ENCODE results near the gene MALT1. TPM values are rescaled to one million over a fixed set of nuclear protein-coding genes. Genes with fewer than 3 reads are reported as not detected.

The MALT1 gene
- total RNA-seq, 1 experiment from 2014 or later = 34.0 TPM

DNA sequence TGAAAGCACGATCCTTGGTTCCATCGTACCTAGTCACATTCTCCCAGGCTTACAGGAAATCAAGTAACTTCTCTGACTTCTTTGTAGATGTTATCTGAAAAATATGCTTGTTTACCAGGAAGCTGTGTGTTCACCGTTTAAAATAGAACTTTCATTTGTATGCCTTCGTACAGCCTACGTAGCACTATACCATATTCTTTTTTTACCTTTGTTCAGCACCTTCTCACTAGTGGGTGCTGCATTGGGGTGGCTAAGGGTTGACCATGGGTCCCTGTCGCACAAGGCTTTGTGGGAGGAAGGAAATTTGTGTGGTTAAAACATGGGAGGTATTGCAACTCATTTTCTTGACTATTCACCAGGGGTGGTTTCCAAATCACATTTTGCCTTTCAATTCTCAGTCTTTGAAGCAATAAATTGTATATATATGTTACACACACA is 16.6 kb downstream of the MALT1 start:
- CTCF ChIA-PET = no interaction called here

DNA sequence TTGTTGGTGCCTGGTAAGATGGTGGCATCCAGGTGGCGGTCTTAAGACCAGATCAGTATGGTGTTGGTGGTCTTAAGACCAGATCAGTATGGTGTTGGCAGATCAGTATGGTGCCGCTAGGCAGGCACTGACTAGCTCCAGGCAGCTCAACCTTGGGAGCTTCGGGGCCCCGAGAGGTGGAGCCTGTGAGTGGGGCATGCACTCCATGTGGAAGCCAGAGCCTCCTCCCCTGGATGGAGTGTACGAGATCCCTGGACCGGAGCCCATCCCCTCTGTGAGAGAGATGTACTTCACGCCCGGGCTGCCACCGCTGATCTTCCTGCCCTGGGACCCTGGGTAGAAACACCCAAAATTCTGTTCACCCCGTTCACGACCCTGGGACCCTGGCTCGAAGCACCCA is 19.0 kb downstream of the MALT1 start:
- POLR2A ChIA-PET = no interaction called here

More for the DNA sequence above, 16.6 kb downstream of the MALT1 start:
- POLR2A ChIA-PET = no interaction called here
- Histone ChIP-seq H3K36me3 (ENCODE audit: control insufficient read depth, insufficient read depth, low read length) (no peaks in the 10 kb centered on the region; the same call in 1 of the 2 replicates), H3K9me3 (ENCODE audit: control insufficient read depth, insufficient read depth, low read depth, low read length) (no peaks in the 10 kb centered on the region), H3K4me1 (ENCODE audit: control insufficient read depth, insufficient read depth, low read length) (no peaks in the 10 kb centered on the region), H3K27ac (ENCODE audit: low read length) (no peak overlapping the region), H3K27me3 (ENCODE audit: control insufficient read depth, insufficient read depth, low read length) (no peaks in the 10 kb centered on the region), H3K4me3 (ENCODE audit: low read depth in 2 of 2, low read length in 2 of 2) (no peak overlapping the region)
- DNase-seq (ENCODE audit: low read depth, low spot score) (no peak), ATAC-seq (no peak)
- intact Hi-C loops (cut with micrococcal nuclease; ENCODE audit: unreplicated experiment) (no loop called here), in situ Hi-C loops (cut with HindIII; ENCODE audit: low pct_unique_long_range_greater_than_20kb, low sequenced_read_pairs) (no loop called here)
- no peak for TF ChIP-seq POLR2AphosphoS5 (IDR thresholded peaks at IDR 0.05; ENCODE audit: low read depth, low read length)
- TF ChIP-seq, protein P1, sequence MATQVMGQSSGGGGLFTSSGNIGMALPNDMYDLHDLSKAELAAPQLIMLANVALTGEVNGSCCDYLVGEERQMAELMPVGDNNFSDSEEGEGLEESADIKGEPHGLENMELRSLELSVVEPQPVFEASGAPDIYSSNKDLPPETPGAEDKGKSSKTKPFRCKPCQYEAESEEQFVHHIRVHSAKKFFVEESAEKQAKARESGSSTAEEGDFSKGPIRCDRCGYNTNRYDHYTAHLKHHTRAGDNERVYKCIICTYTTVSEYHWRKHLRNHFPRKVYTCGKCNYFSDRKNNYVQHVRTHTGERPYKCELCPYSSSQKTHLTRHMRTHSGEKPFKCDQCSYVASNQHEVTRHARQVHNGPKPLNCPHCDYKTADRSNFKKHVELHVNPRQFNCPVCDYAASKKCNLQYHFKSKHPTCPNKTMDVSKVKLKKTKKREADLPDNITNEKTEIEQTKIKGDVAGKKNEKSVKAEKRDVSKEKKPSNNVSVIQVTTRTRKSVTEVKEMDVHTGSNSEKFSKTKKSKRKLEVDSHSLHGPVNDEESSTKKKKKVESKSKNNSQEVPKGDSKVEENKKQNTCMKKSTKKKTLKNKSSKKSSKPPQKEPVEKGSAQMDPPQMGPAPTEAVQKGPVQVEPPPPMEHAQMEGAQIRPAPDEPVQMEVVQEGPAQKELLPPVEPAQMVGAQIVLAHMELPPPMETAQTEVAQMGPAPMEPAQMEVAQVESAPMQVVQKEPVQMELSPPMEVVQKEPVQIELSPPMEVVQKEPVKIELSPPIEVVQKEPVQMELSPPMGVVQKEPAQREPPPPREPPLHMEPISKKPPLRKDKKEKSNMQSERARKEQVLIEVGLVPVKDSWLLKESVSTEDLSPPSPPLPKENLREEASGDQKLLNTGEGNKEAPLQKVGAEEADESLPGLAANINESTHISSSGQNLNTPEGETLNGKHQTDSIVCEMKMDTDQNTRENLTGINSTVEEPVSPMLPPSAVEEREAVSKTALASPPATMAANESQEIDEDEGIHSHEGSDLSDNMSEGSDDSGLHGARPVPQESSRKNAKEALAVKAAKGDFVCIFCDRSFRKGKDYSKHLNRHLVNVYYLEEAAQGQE (IDR thresholded peaks at IDR 0.05; ENCODE audit: insufficient read depth in 1 of 2, low read depth in 2 of 2, low read length in 1 of 2) = no peak
- TF ChIP-seq SIN3A (IDR thresholded peaks at IDR 0.05; ENCODE audit: borderline replicate concordance, insufficient read depth, low read depth, low read length) = no peak
- TF ChIP-seq, protein P2, sequence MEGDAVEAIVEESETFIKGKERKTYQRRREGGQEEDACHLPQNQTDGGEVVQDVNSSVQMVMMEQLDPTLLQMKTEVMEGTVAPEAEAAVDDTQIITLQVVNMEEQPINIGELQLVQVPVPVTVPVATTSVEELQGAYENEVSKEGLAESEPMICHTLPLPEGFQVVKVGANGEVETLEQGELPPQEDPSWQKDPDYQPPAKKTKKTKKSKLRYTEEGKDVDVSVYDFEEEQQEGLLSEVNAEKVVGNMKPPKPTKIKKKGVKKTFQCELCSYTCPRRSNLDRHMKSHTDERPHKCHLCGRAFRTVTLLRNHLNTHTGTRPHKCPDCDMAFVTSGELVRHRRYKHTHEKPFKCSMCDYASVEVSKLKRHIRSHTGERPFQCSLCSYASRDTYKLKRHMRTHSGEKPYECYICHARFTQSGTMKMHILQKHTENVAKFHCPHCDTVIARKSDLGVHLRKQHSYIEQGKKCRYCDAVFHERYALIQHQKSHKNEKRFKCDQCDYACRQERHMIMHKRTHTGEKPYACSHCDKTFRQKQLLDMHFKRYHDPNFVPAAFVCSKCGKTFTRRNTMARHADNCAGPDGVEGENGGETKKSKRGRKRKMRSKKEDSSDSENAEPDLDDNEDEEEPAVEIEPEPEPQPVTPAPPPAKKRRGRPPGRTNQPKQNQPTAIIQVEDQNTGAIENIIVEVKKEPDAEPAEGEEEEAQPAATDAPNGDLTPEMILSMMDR (IDR thresholded peaks at IDR 0.05) = no peak
- TF ChIP-seq TCF7L2 (IDR thresholded peaks at IDR 0.05; ENCODE audit: low read depth, low read length) = no peak
- no TSS peak for BruUV-seq (replicated peaks)

More for the DNA sequence above, 19.0 kb downstream of the MALT1 start:
- Histone ChIP-seq H3K4me3 (ENCODE audit: low read depth in 2 of 2, low read length in 2 of 2) (no peak overlapping the region), H3K27me3 (ENCODE audit: control insufficient read depth, insufficient read depth, low read length) (no peaks in the 10 kb centered on the region), H3K27ac (ENCODE audit: low read length) (no peak overlapping the region), H3K36me3 (ENCODE audit: control insufficient read depth, insufficient read depth, low read length) (no peaks in the 10 kb centered on the region), H3K9me3 (ENCODE audit: control insufficient read depth, insufficient read depth, low read depth, low read length) (no peaks in the 10 kb centered on the region), H3K4me1 (ENCODE audit: control insufficient read depth, insufficient read depth, low read length) (no peaks in the 10 kb centered on the region)
- intact Hi-C loops (cut with micrococcal nuclease; ENCODE audit: unreplicated experiment) = no loop called here
- CTCF ChIA-PET = no interaction called here
- ATAC-seq (no peak), DNase-seq (ENCODE audit: low read depth, low spot score) (no peak)
- no TSS peak for BruUV-seq (replicated peaks)
- TF ChIP-seq POLR2AphosphoS5 (IDR thresholded peaks at IDR 0.05; ENCODE audit: low read depth, low read length) (no peak), SIN3A (IDR thresholded peaks at IDR 0.05; ENCODE audit: borderline replicate concordance, insufficient read depth, low read depth, low read length) (no peak), TCF7L2 (IDR thresholded peaks at IDR 0.05; ENCODE audit: low read depth, low read length) (no peak)
- TF ChIP-seq, protein P1 (IDR thresholded peaks at IDR 0.05; ENCODE audit: insufficient read depth in 1 of 2, low read depth in 2 of 2, low read length in 1 of 2) = no peak
- TF ChIP-seq, protein P2 (IDR thresholded peaks at IDR 0.05) = no peak
- in situ Hi-C loops (cut with HindIII; ENCODE audit: low pct_unique_long_range_greater_than_20kb, low sequenced_read_pairs) = no loop called here
